Neural progenitor cell (in vitro differentiated cells): ENCODE results near the gene OR2A5.

Experiments used
- EZH2phosphoT487 ChIP-seq: fragments of 200-600 bp; sonication (generic); IDR thresholded peaks from 2 replicates; pipeline ENCODE4 v1.6.1; 2017; ENCODE audit warnings: antibody characterized with exemption
- TF ChIP-seq, protein P1 (sequence below): fragments of 200-600 bp; sonication (generic); IDR thresholded peaks from 2 replicates; pipeline ENCODE4 v1.5.1; 2017; ENCODE audit warnings: antibody characterized with exemption, mild to moderate bottlenecking

DNA sequence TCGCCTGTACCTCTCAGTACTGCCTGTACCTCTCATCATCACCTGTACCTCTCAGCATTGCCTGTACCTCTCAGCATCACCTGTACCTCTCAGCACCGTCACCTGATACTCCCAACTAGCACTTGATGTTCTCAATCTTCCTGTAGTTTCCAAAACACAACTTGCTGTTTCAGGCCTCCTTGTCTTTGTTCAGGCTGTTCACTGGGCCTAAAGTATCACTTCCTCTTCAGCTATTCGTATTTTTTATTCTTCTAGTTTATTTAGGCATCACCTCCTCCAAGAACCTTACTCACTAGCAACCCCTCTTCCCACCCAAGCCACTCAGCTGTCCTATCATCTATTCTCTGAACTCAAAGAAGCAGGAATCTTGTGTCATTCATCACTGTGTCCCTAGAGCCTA is 24.5 kb upstream of the OR2A5 start:
- TF ChIP-seq, protein P1, sequence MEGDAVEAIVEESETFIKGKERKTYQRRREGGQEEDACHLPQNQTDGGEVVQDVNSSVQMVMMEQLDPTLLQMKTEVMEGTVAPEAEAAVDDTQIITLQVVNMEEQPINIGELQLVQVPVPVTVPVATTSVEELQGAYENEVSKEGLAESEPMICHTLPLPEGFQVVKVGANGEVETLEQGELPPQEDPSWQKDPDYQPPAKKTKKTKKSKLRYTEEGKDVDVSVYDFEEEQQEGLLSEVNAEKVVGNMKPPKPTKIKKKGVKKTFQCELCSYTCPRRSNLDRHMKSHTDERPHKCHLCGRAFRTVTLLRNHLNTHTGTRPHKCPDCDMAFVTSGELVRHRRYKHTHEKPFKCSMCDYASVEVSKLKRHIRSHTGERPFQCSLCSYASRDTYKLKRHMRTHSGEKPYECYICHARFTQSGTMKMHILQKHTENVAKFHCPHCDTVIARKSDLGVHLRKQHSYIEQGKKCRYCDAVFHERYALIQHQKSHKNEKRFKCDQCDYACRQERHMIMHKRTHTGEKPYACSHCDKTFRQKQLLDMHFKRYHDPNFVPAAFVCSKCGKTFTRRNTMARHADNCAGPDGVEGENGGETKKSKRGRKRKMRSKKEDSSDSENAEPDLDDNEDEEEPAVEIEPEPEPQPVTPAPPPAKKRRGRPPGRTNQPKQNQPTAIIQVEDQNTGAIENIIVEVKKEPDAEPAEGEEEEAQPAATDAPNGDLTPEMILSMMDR: no peak
- TF ChIP-seq EZH2phosphoT487: no peak
